KMS-11 (cell line): ENCODE measurements around the gene ACSBG1.

Source experiments
- H2AFZ ChIP-seq: fragments of 200-600 bp; sonication (generic); 2 replicates; pipeline ENCODE4 v1.6.1; 2016; ENCODE audit warnings: antibody characterized with exemption, mixed run types, low read depth
- H3K27ac ChIP-seq: fragments of 200-600 bp; sonication (generic); 2 replicates; pipeline ENCODE4 v1.6.1; 2016; ENCODE audit warnings: mild to moderate bottlenecking, mixed run types
- H3K27me3 ChIP-seq: fragments of 200-600 bp; sonication (generic); 2 replicates; pipeline ENCODE4 v1.6.1; 2017; ENCODE audit warnings: mild to moderate bottlenecking, low read depth, mixed run types, moderate library complexity; ENCODE audit not compliant: insufficient read depth
- H3K36me3 ChIP-seq: fragments of 200-600 bp; sonication (generic); 2 replicates; pipeline ENCODE4 v1.6.1; 2017; ENCODE audit warnings: mild to moderate bottlenecking, mixed run types; ENCODE audit not compliant: insufficient read depth
- H3K4me1 ChIP-seq: fragments of 200-600 bp; sonication (generic); 2 replicates; pipeline ENCODE4 v1.6.1; 2016; ENCODE audit warnings: mild to moderate bottlenecking, low read depth, mixed run types; ENCODE audit not compliant: poor library complexity, severe bottlenecking
- H3K4me2 ChIP-seq: fragments of 200-600 bp; sonication (generic); 2 replicates; pipeline ENCODE4 v1.7.0; 2016; ENCODE audit warnings: mild to moderate bottlenecking, mixed run types
- H3K4me3 ChIP-seq: fragments of 200-600 bp; sonication (generic); IDR thresholded peaks from 2 replicates; pipeline ENCODE4 v1.6.1; 2017; ENCODE audit warnings: low read depth, low read length, mixed read lengths; ENCODE audit not compliant: insufficient read depth
- H3K79me2 ChIP-seq: fragments of 200-600 bp; sonication (generic); 2 replicates; pipeline ENCODE4 v1.6.1; 2016; ENCODE audit warnings: low read depth, mixed run types; ENCODE audit not compliant: insufficient read depth
- H3K9ac ChIP-seq: fragments of 200-600 bp; sonication (generic); 2 replicates; pipeline ENCODE4 v1.6.1; 2016; ENCODE audit warnings: mild to moderate bottlenecking, mixed run types
- H4K20me1 ChIP-seq: fragments of 200-600 bp; sonication (generic); 2 replicates; pipeline ENCODE4 v1.6.1; 2016; ENCODE audit warnings: mild to moderate bottlenecking, mixed run types; ENCODE audit not compliant: insufficient read depth
- CTCF ChIP-seq: fragments of 200-600 bp; sonication (generic); conservative IDR thresholded peaks from 2 replicates; pipeline ENCODE4 v1.6.1; 2017; ENCODE audit warnings: low read depth, mild to moderate bottlenecking, antibody characterized with exemption, low read length, moderate library complexity, mixed read lengths

The ACSBG1 gene

GRCh38 chr15:78130466-78131294, 103.7 kb downstream of the ACSBG1 start:
- peak overlapping the region; percentile 99 for H2AFZ ChIP-seq
- H3K4me3 ChIP-seq = no peak overlapping the region
- peaks cover 22% of the 10 kb centered on the region for H3K4me1 ChIP-seq
- no peaks in the 10 kb centered on the region for H4K20me1 ChIP-seq
- H3K9ac ChIP-seq = no peak overlapping the region
- H3K27me3 ChIP-seq = no peaks in the 10 kb centered on the region
- no peak for TF ChIP-seq CTCF
- H3K36me3 ChIP-seq = no peaks in the 10 kb centered on the region
- H3K4me2 ChIP-seq = no peak overlapping the region
- no peaks in the 10 kb centered on the region for H3K79me2 ChIP-seq
- H3K27ac ChIP-seq = no peak overlapping the region

- no peak overlapping the region for H3K4me3 ChIP-seq
- no peak overlapping the region for H3K27ac ChIP-seq
- no peak overlapping the region for H3K4me2 ChIP-seq
- no peak overlapping the region for H2AFZ ChIP-seq
- H3K4me1 ChIP-seq = peaks cover 22% of the 10 kb centered on the region
- no peaks in the 10 kb centered on the region for H4K20me1 ChIP-seq
- no peaks in the 10 kb centered on the region for H3K79me2 ChIP-seq
- H3K27me3 ChIP-seq = no peaks in the 10 kb centered on the region
- no peaks in the 10 kb centered on the region for H3K36me3 ChIP-seq
- TF ChIP-seq CTCF = no peak
- no peak overlapping the region for H3K9ac ChIP-seq
Observed at GRCh38 chr15:78129751-78130287, 104.5 kb downstream of the ACSBG1 start.

- TF ChIP-seq CTCF = no peak
- no peak overlapping the region for H3K27ac ChIP-seq
- no peak overlapping the region for H3K4me2 ChIP-seq
Observed at GRCh38 chr15:78129077-78129750, 105.2 kb downstream of the ACSBG1 start.

GRCh38 chr15:78127882-78128281, 106.5 kb downstream of the ACSBG1 start:
- Histone ChIP-seq H3K27ac (no peak overlapping the region), H4K20me1 (no peaks in the 10 kb centered on the region), H3K4me2 (no peak overlapping the region), H3K79me2 (no peaks in the 10 kb centered on the region), H3K4me1 (peaks cover 11% of the 10 kb centered on the region), H3K9ac (no peak overlapping the region), H3K36me3 (no peaks in the 10 kb centered on the region), H3K27me3 (no peaks in the 10 kb centered on the region), H3K4me3 (no peak overlapping the region), H2AFZ (no peak overlapping the region)
- TF ChIP-seq CTCF = no peak

More at GRCh38 chr15:78129077-78129750, 105.2 kb downstream of the ACSBG1 start:
- no peak overlapping the region for H3K4me3 ChIP-seq
- H3K36me3 ChIP-seq = no peaks in the 10 kb centered on the region
- H2AFZ ChIP-seq = no peak overlapping the region
- no peak overlapping the region for H3K9ac ChIP-seq
- no peaks in the 10 kb centered on the region for H3K79me2 ChIP-seq
- peaks cover 22% of the 10 kb centered on the region for H3K4me1 ChIP-seq
- H3K27me3 ChIP-seq = no peaks in the 10 kb centered on the region
- no peaks in the 10 kb centered on the region for H4K20me1 ChIP-seq
